GM19395 (cell line): Measurements from ENCODE around the gene CMTM6.
"Not testable (repeated sequence)": the region's sequence is repeated elsewhere in the genome, so short reads cannot be mapped to it uniquely, and the experiment has no call there.

Source experiments
- ATAC-seq: cut with Tn5 transposase; IDR thresholded peaks from one replicate; pipeline ENCODE4 v1.9.1; 2021; ENCODE audit warnings: mild to moderate bottlenecking, moderate library complexity; ENCODE audit not compliant: unreplicated experiment

Gene CMTM6, protein sequence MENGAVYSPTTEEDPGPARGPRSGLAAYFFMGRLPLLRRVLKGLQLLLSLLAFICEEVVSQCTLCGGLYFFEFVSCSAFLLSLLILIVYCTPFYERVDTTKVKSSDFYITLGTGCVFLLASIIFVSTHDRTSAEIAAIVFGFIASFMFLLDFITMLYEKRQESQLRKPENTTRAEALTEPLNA

DNA sequence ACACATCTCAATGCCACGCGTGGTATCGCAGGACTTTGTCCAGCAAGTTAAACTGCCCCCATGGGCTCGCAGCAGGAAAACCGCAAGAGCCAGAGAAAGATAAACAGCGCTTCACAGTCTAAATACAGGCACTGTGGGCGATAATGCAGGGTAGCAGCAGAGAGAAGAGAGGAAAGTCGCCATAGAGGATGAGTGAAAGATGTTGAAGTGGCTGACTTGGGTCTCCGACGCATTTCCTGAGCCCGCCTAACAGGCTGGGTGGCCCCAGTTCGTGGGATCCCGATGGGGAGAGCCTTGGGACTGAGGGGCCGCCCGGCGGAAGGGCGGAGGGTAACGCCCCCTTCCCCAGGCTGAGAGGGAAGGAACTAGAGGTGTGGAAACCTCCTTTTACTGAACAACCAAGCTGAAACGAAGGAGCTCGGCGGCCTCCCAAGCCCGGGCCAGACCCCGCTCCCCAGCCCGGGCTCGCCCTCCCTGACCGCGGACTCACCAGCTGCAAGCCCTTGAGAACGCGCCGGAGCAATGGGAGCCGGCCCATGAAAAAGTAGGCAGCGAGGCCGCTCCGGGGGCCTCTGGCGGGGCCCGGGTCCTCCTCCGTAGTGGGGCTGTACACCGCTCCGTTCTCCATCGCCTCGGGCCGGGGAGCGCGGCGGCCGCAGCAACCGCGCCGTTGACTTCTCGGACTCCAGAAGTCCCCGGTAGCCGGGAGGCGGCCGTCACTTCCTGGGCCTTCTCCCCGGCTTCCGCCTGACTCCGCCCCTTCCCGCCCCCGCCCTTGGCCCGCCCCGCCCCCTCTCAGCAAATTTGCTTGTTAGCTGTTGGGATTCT lies at the start of gene CMTM6:
TSS of gene CMTM6 (minus strand) at position 735 of the 828 bp plus-strand sequence. CDS start at position 628, 107 bp downstream.
- peak; percentile 78 for ATAC-seq

DNA sequence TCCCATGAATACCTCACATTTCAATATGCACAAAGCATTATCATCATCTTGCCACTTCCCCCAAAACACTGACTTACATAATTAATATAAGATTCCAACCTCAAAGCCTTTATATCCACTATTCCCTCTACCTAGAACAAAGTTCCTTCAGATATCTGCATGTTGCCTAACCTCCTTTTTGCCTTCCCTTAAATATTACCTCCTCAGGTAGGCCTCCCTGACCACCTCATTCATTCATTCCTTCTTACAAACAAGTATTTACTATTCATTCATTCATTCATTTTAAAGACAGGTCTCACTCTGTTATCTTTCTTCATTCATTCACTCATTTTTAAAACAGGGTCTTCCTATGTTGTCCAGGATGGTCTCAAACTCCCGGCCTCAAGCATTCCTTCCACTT lies 49.4 kb upstream of the CMTM6 start:
- ATAC-seq, result no peak

DNA sequence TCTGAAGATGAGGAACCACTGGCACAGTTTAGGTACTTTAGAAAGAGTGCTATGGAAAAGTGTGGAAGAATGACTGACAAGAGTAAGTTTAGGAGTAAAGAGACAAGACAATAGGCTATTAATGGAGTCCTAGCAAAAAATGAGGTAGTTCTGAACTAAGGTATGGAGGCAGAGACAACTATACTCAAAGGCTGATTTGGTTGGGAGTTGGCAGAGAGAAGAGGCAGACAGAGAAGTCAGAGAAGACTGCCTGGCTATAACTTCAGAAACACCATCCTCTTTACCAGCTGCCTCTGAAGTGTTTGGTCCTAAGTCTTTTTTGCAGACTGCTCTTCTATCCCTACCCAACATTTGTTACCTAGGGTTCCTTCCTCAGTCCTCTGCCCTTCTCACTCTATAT lies 48.8 kb upstream of the CMTM6 start:
- ATAC-seq, result no peak

DNA sequence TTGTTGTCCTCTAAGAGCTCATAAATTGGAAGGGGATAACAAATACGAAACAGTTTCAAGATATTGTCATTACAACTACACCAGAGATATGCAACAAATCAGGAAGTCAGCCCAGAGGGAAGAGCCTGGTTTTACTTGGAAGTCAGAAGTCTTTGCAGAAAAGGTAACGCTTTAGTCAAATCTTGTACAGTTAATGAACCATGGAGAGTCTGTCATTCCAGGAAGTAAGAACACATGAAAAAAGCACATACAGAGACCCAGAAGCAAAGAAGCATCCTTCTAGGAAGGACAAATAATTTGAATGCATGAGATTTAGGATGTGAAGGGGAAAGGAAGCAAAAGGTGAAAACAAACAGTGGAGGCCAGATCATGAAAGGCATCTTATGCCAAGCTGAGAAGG lies 48.4 kb upstream of the CMTM6 start:
- ATAC-seq, result no peak

DNA sequence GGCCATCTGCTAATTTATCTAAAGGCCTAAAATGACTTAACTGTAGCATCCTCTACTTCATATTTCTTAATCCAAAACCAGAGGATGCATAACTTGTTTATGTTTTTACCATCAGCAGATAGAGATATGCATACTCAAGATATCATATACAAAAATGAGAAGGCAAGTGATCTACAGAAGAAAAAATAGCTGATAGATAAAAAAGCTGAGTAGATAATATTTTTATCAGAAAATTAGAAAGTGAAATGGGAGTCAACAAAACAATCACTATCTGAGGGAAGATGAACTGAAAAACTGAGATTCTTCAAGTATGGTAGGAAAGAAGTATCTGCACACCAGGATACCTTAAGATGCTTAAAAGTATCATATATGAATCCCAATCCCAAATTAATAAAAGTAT lies 42.7 kb upstream of the CMTM6 start:
- ATAC-seq, result no peak

DNA sequence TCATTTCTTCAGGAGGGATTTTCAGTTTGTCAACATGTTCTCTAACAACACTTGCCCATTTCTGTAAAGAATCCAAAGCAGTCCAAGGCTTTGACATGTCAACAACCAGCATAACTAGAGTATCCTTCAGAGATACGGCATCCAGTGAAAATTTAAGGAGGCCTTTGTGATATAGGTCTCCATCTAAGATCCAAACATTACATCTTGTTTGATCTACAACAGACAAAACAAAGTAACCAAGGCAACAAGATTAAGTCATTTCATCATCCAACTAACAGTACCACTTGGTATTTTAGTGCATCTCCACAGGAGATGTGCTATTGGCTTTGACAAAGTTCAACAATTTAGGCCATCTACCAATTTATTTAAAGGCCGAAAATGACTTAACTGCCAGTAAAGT lies 42.2 kb upstream of the CMTM6 start:
- ATAC-seq, result no peak

DNA sequence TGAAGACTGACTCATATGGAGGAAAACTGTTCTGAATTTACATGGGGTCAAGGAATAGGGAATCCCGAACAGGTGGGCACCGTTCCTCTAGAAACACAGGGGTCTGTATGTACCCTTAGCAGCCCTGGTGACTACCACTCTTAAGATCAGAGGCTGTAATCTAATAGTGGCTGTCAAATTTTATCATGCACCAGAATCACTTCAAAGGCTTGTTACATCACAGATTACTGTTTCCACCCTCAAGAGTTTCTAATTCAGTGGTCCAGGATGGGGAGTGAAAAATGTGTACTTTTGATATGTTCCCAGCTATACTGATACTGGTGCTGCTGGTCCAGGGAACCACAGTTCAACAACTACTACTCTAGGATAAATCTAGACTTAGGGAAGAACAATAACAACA lies 40.2 kb upstream of the CMTM6 start:
- ATAC-seq, result no peak

DNA sequence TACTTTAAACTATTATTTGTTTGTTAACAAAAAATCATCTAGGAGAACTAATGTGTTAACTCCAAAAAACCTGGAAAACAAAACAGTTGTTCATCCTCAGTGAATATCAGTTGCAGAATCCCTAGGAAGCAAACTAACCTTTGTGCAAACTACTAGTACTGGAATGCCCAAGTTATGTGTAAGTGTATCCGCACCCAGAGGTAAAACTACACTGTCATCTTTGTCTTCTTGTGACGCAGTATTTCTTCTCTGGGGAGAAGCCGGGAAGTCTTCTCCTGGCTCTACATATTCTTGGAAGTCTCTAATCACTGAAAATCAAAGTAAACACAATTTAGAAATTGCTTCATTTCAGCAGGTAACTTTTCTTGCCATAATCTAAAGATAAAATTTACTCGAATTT lies 38.2 kb upstream of the CMTM6 start:
- ATAC-seq, result no peak

DNA sequence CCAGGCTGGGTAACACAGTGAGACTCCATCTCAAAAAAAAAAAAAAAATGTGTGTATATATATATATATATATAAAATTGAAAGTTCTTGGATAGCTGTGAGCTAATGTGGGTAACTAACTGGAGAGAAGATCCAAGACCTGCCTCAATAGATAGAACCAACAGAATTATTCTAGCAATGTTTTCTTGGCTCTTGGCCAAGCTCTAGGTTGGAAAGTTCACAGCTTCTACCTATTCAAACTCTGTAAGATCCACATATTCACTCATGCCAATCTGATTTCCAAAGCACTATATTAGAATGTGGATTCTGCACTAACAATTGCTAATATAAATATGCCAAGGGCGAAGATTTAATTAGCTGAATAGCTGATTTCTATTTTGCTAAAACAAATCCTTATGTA lies 29.8 kb upstream of the CMTM6 start:
- no peak for ATAC-seq

DNA sequence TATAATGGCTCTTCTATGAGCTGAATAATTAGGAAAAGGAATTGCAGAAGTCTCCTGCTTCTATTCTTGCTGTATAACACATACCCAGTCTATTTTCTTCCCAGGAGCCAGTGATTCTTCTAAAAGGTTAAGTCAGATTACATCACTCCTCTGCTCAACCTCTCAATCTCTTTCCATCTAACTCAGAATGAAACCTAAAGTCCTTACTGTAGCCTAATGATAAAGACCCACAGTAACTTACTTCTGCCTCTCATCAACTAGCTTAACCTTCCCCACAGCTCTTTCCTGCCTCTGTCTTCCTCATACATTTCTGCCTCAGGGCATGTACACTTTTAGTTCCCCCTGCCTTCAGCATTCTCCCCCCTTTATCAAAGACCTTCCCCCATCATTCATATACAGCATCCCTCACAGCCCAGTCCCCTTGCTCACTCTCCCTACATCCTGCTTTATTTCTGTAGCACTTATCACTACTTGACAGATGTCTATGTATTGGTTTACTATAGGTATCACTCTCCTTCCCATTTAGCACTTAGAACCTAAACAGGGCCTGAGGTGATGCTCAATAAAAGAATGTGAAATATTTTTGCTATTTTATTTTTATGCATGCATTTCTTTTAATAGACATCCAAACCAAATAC lies 28.5 kb upstream of the CMTM6 start:
- ATAC-seq, result peak; percentile 66

DNA sequence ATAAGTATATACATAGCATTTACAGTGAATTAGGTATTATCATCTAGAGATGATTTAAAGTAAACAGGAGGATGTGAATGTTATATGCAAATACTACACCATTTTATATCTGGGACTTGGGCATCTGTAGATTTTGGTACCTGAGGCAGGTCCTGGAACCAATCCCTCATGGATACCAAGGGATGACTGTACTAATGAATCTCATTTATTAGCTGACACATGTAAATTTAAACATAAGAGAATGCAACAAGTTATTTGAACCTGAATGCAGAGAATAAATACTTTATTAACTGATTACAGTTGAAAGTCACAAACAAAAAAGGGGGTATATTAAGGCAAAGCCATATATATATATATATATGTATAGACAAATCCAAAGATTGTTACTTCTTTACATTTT lies 23.1 kb upstream of the CMTM6 start:
- ATAC-seq, result no peak

DNA sequence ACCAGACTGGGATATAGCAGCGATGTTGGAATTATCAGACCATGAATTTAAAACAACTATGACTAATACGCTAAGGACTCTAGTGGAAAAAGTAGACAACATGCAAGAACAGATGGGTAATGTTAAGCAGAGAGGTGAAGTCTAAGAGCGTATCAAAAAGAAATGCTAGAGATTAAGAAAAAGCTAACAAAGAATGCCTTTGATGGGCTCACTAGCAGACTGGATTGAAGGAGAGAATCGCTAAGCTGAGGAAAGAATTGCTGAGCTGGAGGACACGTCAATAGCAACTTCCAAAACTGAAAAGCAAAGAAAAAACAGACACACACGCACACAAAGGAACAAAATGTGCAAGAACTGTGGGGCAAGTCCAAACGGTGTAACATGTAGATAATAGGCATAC lies 20.0 kb upstream of the CMTM6 start:
- no peak for ATAC-seq

DNA sequence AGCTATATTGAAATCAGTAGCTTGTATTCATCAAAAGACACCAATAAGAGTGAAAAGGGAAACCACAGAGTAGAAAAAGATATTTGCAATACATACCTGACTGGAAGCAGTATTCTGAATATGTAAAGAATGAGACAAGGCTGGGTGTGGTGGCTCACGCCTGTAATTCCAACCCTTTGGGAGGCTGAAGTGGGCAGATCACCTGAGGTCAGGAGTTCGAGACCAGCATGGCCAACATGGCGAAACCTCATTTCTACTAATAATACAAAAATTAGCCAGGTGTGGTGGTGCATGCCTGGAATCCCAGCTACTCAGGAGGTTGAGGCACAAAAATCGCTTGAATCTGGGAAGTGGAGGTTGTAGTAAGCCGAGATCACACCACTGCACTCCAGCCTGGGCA lies 16.3 kb upstream of the CMTM6 start:
- not testable (repeated sequence) for ATAC-seq

DNA sequence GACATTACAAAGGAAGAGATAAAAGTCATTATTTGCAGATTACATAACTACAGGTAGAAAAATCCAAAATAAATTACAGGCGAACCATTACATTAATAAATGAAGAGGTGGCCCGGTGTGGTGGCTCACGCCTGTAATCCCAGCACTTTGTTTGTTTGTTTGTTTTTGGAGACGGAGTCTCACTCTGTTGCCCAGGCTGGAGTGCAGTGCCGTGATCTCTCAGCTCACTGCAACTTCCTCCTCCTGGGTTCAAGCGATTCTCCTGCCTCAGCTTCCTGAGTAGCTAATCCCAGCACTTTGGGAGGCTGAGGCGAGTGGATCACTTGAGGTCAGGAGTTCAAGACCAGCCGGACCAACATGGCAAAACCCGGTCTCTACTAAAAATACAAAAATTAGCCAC lies 14.1 kb upstream of the CMTM6 start:
- ATAC-seq, result peak; percentile 33

DNA sequence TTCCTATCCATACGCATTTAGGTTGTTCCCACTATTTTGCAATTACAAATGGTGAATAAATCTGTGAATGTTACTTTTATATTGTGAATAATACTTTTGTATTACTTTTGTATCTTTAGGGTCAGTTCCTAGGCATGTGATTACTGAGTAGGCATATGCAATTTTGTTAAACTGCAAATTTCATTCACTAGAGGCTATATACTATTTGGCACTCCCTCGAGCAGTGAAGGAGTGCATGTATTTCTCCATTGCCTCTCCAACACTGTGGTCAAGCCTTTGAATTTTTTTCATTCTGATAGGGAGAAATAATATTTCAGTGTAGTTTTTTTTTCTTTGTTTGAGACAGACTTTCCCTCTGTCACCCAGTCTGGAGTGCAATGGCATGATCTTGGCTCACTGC lies 8.4 kb upstream of the CMTM6 start:
- ATAC-seq, result no peak

DNA sequence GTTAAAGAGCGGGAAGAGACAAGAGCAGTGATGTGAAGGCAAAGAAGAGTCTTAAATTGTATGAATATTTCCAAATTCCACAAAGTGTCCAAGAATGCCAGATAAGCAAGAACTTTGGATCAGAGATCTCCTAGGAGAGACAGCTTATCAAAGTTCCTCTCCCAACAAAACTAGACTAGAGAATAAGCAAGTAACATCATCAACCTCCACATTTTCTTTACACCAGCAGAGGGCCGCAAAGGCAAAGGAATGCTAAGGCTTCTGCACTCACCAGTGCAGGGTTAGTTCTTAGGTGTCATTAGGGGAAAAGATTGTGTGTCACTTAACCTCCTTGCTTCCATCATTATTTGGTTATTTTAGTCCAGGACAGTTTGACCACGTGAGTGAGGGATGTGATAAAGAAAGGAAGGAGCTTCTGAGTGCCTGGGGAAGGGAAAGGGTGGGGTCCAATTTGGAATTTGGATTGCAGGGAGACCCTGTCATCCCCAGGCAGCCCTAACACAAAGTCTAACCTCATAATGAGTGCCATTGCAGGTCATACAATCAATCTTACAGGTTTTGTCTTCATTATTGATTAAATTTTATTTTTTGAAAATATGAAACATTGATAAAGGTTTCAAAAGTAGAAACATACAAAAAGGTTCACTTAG lies 7.5 kb upstream of the CMTM6 start:
- ATAC-seq, result peak; percentile 73

DNA sequence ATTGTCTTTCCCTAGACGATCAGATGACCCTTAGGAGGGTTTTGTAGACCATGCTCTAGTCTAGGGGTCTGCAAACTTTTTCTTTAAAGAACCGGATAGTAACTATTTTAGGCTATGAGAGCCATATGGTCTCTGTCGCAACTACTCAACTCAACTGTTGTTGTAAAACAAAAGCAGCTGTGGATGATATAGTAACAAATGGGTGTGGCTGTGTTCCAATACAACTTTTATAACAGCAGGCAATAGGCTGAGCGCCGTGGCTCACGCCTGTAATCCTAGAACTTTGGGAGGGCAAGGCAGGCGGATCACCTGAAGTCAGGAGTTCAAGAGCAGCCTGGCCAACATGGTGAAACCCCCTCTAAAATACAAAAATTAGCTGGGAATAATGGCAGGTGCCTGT lies 6.1 kb upstream of the CMTM6 start:
- ATAC-seq, result no peak

DNA sequence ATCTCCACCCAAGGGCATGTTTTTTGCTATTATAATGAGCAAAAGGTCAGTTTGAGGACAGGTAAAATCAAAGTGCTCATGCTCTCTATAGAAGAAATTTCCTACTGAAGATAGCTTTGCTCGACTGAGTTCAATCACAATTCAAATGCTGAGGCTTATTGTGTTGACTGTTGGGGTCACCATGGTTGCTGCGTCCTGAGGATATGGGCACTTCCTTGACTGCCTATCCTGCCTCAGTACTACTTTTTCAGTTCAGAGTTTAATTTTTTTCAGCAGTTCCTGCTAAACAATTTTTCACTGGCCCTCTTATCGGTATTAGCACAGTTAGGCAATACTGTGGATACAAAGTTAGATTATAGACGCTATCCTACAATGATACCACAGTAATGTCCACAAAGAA lies 3.8 kb upstream of the CMTM6 start:
- no peak for ATAC-seq

DNA sequence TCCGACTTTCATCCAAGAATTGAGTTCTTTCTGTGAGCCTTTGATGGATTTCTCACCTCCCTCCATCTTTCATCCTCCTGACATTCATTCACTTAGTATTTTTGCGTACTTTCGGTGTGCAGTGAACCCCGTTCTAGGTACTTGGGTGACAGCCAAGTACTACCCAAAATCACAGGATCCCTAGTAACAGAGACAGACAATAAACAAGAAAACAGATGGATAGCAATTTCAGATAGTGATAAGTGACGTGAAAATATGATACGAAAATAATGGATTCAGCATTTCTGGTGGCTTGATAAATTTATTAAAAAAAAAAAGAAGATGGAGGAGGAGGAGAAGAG lies 264 bp upstream of the CMTM6 start:
- peak; percentile 19 for ATAC-seq

DNA sequence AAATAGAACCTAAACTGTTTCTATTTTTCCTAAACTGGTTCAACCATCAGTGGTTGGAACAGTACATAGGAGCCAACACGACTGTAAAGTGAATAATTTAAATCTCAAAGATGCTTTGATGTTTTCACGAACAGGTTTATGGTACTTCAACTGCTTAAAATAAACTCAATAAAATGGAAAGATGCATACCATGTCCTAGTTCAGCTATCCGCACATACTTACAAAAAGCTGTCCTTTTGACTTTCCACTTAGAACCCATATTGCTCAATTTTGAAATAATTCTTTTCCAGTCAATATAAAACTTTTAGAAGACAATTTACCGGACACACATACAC lies 902 bp downstream of the CMTM6 start:
- ATAC-seq, result no peak

DNA sequence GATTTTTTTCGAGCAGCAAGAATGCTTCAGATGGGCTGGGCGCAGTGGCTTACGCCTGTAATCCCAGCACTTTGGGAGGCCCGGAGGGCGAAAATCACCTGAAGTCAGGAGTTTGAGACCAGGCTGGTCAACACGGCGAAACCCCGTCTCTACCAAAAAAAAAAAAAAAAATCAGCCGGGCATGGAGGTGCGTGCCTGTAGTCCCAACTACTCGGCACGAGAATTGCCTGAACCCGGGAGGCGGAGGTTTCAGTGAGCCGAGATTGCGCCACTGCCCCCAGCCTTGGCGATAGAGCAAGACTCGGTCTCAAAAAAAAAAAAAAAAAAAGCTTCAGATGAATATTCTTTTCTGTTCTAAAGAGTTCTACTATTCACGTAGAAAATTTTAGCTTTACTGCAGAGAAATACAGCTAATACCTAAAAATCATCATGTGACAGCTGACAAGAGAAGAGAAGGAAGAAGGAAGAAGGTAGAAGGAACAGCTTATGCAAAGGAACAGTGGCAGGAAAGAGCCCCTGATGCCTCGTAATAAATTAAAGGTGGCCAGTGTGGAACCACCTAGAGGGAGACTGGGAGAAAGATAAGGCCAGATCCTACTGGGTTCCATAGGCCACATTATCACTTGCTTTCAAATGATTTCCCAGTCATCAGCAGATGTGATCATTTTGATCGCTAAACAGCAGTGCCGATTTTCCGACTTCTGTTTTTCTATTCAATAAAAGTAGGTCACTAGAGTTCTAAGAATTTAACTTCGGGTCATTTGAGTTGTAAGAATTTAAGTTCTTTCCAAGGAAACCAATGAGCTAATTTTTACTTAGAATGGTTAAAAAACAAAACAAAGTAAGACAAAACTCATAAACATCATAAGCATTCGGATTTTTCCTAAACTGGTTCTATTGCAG lies 1.5 kb downstream of the CMTM6 start:
- ATAC-seq, result no peak
